ENCODE data around the gene PLXDC1. TPM values are rescaled to one million over a fixed set of nuclear protein-coding genes. Genes with fewer than 3 reads are reported as not detected.

Gene PLXDC1
- total RNA-seq = 12.2 TPM
- long read RNA-seq, full-length matches to known transcripts = 5 of 26 reads
- long read RNA-seq, partial matches to known transcripts = 1 of 26 reads
- long read RNA-seq, other reads (novel, unspliced or antisense) = 20 of 26 reads

GRCh38 chr17:39151150-39151942, at the start of gene PLXDC1:
Gene PLXDC1, minus strand, starts transcription at chr17:39151637. Its CDS starts 200 bp downstream, at chr17:39151437.
- peak within 1 kb of the TSS; percentile 92 for H3K27ac ChIP-seq (replicated peaks)
- H3K4me3 ChIP-seq = peak within 1 kb of the TSS; percentile 75
- TF ChIP-seq CTCF (IDR thresholded peaks at IDR 0.05; ENCODE audit: borderline replicate concordance) = no peak
- peaks cover 28% of the 10 kb centered on the region for H3K4me1 ChIP-seq
- H3K9me3 ChIP-seq (replicated peaks) = no peaks in the 10 kb centered on the region
- peaks cover 48% of the 10 kb centered on the region for H3K27me3 ChIP-seq (ENCODE audit: low read depth)
- no peaks in the 10 kb centered on the region for H3K36me3 ChIP-seq
- intact Hi-C loops (cut with micrococcal nuclease) = loop anchor here (5.0 kb wide), 1 partner anchor 169 kb away; no protein-coding TSS in a partner anchor
- no peak for DNase-seq

DNA sequence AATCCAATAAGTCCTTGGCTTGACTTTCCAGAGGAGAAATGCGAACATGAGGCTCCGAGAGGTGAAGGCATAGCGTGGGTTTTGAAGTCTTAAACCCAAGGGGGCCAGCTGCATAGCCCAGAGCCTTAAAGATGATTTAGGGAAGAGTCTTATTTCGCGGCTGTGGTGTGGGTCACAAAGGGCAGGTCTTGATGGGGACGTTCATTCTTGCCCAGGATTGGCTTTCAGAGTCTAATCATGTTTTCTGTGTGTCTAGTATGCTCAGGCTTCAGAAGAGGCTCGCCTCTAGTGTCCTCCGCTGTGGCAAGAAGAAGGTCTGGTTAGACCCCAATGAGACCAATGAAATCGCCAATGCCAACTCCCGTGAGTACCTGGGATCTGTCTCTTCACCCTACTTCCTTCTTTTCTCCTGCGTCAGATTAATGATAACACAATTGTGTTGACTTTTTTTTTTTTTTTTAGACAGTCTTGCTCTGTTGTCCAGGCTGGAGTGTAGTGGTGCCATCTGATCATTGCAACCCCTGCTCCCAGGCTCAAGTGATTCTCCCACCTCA, 49.6 kb upstream of the PLXDC1 start:
- no peak for TF ChIP-seq CTCF (IDR thresholded peaks at IDR 0.05; ENCODE audit: borderline replicate concordance)
- intact Hi-C loops (cut with micrococcal nuclease) = no loop called here
- Histone ChIP-seq H3K36me3 (peaks cover 43% of the 10 kb centered on the region), H3K27me3 (ENCODE audit: low read depth) (no peaks in the 10 kb centered on the region), H3K4me3 (peak overlapping the region; percentile 88), H3K4me1 (peaks cover 61% of the 10 kb centered on the region), H3K9me3 (replicated peaks) (no peaks in the 10 kb centered on the region), H3K27ac (replicated peaks) (peak overlapping the region; percentile 97)
- no peak for DNase-seq

DNA sequence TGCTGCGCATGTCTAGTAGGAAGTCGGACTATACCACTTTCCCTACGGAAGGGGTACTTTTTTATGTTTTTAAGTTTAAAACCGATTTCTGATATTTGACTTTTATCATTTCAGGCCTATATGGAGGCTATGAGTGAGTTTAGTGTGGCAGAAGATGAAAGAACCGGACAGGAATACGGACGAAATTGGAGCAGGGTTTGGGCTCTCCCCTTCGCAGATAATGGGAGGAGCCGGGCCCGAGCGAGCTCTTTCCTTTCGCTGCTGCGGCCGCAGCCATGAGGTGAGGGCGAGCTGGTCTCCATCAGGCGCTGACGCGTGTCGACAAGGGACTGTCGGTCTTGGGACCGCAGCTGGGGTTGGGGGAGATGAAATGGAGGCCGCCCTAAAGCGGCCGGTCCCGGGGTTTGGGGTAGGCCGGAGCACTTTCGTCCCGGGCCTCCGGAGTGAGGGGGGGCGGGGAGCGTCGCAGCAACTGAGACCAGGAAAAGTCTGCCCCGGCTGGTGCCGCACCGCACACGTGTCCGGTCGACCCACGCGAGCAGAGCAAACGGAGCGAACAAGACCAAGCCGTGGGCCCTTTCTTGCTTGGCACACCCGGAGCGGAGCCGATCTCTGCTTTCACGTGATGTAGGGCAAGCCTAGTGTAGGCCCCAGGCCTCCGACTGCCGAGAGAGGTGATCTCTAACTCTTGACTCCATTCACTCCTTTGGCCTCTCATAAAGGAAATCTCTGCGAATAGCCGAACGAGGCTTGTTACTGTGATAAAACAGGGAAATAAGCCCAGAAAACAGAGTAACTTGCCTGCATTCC, 48.8 kb upstream of the PLXDC1 start, which contains the start of gene RPL19:
TSS of gene RPL19 (plus strand) at position 214 of the 810 bp plus-strand sequence. CDS start at position 276, 62 bp downstream.
- Histone ChIP-seq H3K27me3 (ENCODE audit: low read depth) (no peaks in the 10 kb centered on the region), H3K36me3 (peaks cover 43% of the 10 kb centered on the region), H3K4me3 (peak within 1 kb of the TSS; percentile 88), H3K27ac (replicated peaks) (peak within 1 kb of the TSS; percentile 97), H3K9me3 (replicated peaks) (no peaks in the 10 kb centered on the region), H3K4me1 (peaks cover 69% of the 10 kb centered on the region)
- intact Hi-C loops (cut with micrococcal nuclease) = no loop called here
- peak; percentile 74 for DNase-seq
- no peak for TF ChIP-seq CTCF (IDR thresholded peaks at IDR 0.05; ENCODE audit: borderline replicate concordance)

GRCh38 chr17:39199820-39200069, 48.3 kb upstream of the PLXDC1 start:
- Histone ChIP-seq H3K4me3 (peak overlapping the region; percentile 88), H3K4me1 (peaks cover 73% of the 10 kb centered on the region), H3K9me3 (replicated peaks) (no peaks in the 10 kb centered on the region), H3K27me3 (ENCODE audit: low read depth) (no peaks in the 10 kb centered on the region), H3K27ac (replicated peaks) (peak overlapping the region; percentile 97), H3K36me3 (peaks cover 37% of the 10 kb centered on the region)
- intact Hi-C loops (cut with micrococcal nuclease) = no loop called here
- DNase-seq = peak; percentile 88
- no peak for TF ChIP-seq CTCF (IDR thresholded peaks at IDR 0.05; ENCODE audit: borderline replicate concordance)

- TF ChIP-seq CTCF (IDR thresholded peaks at IDR 0.05; ENCODE audit: borderline replicate concordance) = no peak
- H3K27me3 ChIP-seq (ENCODE audit: low read depth) = no peaks in the 10 kb centered on the region
- intact Hi-C loops (cut with micrococcal nuclease) = no loop called here
- peak overlapping the region; percentile 80 for H3K27ac ChIP-seq (replicated peaks)
- peak overlapping the region; percentile 92 for H3K4me3 ChIP-seq
- no peaks in the 10 kb centered on the region for H3K9me3 ChIP-seq (replicated peaks)
- H3K36me3 ChIP-seq = peaks cover 22% of the 10 kb centered on the region
- DNase-seq = no peak
- peaks cover 71% of the 10 kb centered on the region for H3K4me1 ChIP-seq
Measured at GRCh38 chr17:39198186-39198566, 46.7 kb upstream of the PLXDC1 start.

Measured in left ventricle myocardium inferior (tissue), 1 donor.